HCT116 (cell line): Measurements from ENCODE around the gene ARHGEF3. TPM values are rescaled to one million over a fixed set of nuclear protein-coding genes. Genes with fewer than 3 reads are reported as not detected.
A peak's percentile ranks its signal among the peaks of the same experiment; 100 is the strongest.

Experiments
- ATAC-seq: fragments of 200-7000 bp; cut with Tn5 transposase; 2 replicates; pipeline ENCODE4 v1.9.1; 2020; ENCODE audit warnings: mild to moderate bottlenecking, moderate library complexity
- BruUV-seq: library from RNA; stranded (reverse); fragments of 400-500 nt; replicated peaks from 2 replicates; lab custom pipeline; 2021; lab: Mats Ljungman, UMichigan
- CTCF ChIA-PET: fragments of 300-600 bp; sonication (Branson Sonifier 250); formaldehyde crosslinking; loops from one replicate; lab custom pipeline; 2021; ENCODE audit warnings: antibody characterized with exemption; lab: Charles Lee
- POLR2A ChIA-PET: fragments of 300-600, 350-600 bp; sonication (Branson Sonifier 250); formaldehyde crosslinking; loops from one replicate; lab custom pipeline; 2021; ENCODE audit warnings: antibody characterized with exemption; lab: Charles Lee
- RAD21 ChIA-PET, 2 experiments: fragments of 300-600 bp; sonication (Branson Sonifier 250); formaldehyde crosslinking; loops; one replicate each; lab custom pipeline; 2023; ENCODE audit warnings: low total read pairs in 2 of 2; ENCODE audit not compliant: uncharacterized antibody in 2 of 2, unreplicated experiment in 2 of 2, low non-redundant PET in 1 of 2; lab: Charles Lee
- DNase-seq: peaks from one replicate; pipeline ENCODE4 v3.0.0-alpha.2; 2010; ENCODE audit warnings: low read depth, low spot score
- H2AFZ ChIP-seq: fragments of 200-600 bp; shearing (Covaris generic), sonication (generic); 2 replicates; pipeline ENCODE4 v1.6.1; 2017; ENCODE audit warnings: low read depth, mixed run types, mixed read lengths, antibody characterized with exemption, low read length; ENCODE audit not compliant: poor library complexity, severe bottlenecking
- H3K27ac ChIP-seq: 2 replicates; pipeline ENCODE4 v1.5.1; 2012; ENCODE audit warnings: low read depth, low read length
- H3K27me3 ChIP-seq: fragments of 200-600 bp; sonication (generic); 2 replicates; pipeline ENCODE4 v1.6.1; 2016; ENCODE audit warnings: mixed run types, low read length, mixed read lengths; ENCODE audit not compliant: insufficient read depth
- H3K36me3 ChIP-seq, 2 experiments: fragments of 200-500 bp in 1 of 2; fragments of 200-600 bp in 1 of 2; sonication (Bioruptor generic) in 1 of 2; sonication (generic) in 1 of 2; 2 replicates each; pipeline versions ENCODE4 v1.5.1 to v1.6.1; 2014 to 2016; ENCODE audit warnings: low read length in 2 of 2, inconsistent platforms in 1 of 2, mixed read lengths in 1 of 2, mixed run types in 1 of 2; ENCODE audit not compliant: insufficient read depth in 2 of 2, control insufficient read depth in 1 of 2
- H3K4me1 ChIP-seq, 2 experiments: fragments of 200-600 bp in 1 of 2; sonication (generic) in 1 of 2; 2 replicates each; pipeline versions ENCODE4 v1.5.1 to v1.6.1; 2012 to 2017; ENCODE audit warnings: low read length in 2 of 2, inconsistent platforms in 1 of 2, mild to moderate bottlenecking in 1 of 2, mixed read lengths in 1 of 2, mixed run types in 1 of 2, moderate library complexity in 1 of 2; ENCODE audit not compliant: insufficient read depth in 2 of 2, control insufficient read depth in 1 of 2
- H3K4me2 ChIP-seq: fragments of 200-600 bp; sonication (generic); 2 replicates; pipeline ENCODE4 v1.6.1; 2017; ENCODE audit warnings: mixed run types, low read length, mixed read lengths
- H3K4me3 ChIP-seq, 2 experiments: fragments of 200-600 bp in 1 of 2; sonication (generic) in 1 of 2; replicated peaks in 1 of 2; 2 replicates each; pipeline ENCODE4 v1.5.1; 2011 to 2016; ENCODE audit warnings: low read length in 2 of 2, control low read depth in 1 of 2, low read depth in 1 of 2, mild to moderate bottlenecking in 1 of 2, mixed read lengths in 1 of 2, mixed run types in 1 of 2
- H3K79me2 ChIP-seq: fragments of 200-600 bp; sonication (generic); 2 replicates; pipeline ENCODE4 v1.6.1; 2017; ENCODE audit warnings: mild to moderate bottlenecking, mixed run types, low read length, moderate library complexity, mixed read lengths; ENCODE audit not compliant: insufficient read depth
- H3K9ac ChIP-seq: fragments of 200-600 bp; sonication (generic); 2 replicates; pipeline ENCODE4 v1.6.1; 2016; ENCODE audit warnings: low read length, mixed read lengths
- H3K9me2 ChIP-seq: fragments of 200-600 bp; sonication (generic), shearing (Covaris generic); 2 replicates; pipeline ENCODE4 v1.6.1; 2017; ENCODE audit warnings: mixed run types, mild to moderate bottlenecking, moderate library complexity; ENCODE audit not compliant: insufficient read depth
- H3K9me3 ChIP-seq, 2 experiments: fragments of 200-500 bp in 1 of 2; fragments of 200-600 bp in 1 of 2; sonication (Bioruptor generic) in 1 of 2; sonication (generic) in 1 of 2; 2 replicates each; pipeline ENCODE4 v1.6.1; 2014 to 2017; ENCODE audit warnings: low read length in 2 of 2, mixed read lengths in 2 of 2, inconsistent platforms in 1 of 2, low read depth in 1 of 2, mild to moderate bottlenecking in 1 of 2, mixed run types in 1 of 2, moderate library complexity in 1 of 2; ENCODE audit not compliant: control insufficient read depth in 1 of 2, insufficient read depth in 1 of 2
- H4K20me1 ChIP-seq: fragments of 200-600 bp; sonication (generic), shearing (Covaris generic); 2 replicates; pipeline ENCODE4 v1.6.1; 2017; ENCODE audit warnings: mixed run types, mild to moderate bottlenecking, moderate library complexity; ENCODE audit not compliant: insufficient read depth
- CBX3 ChIP-seq: IDR thresholded peaks from 2 replicates; pipeline ENCODE4 v1.6.1; 2012; ENCODE audit warnings: low read depth
- ELF1 ChIP-seq: IDR thresholded peaks from 2 replicates; pipeline ENCODE4 v1.6.1; 2012; ENCODE audit warnings: low read depth, borderline replicate concordance
- EZH2 ChIP-seq: fragments of 200-600 bp; sonication (generic); IDR thresholded peaks from 2 replicates; pipeline ENCODE4 v1.6.1; 2017; ENCODE audit warnings: antibody characterized with exemption, mixed run types
- EZH2phosphoT487 ChIP-seq: fragments of 200-600 bp; IDR thresholded peaks from 2 replicates; pipeline ENCODE4 v1.6.1; 2018; ENCODE audit warnings: antibody characterized with exemption, borderline replicate concordance
- FOSL1 ChIP-seq: IDR thresholded peaks from 2 replicates; pipeline ENCODE4 v1.6.1; 2012; ENCODE audit warnings: low read depth
- JUND ChIP-seq: IDR thresholded peaks from 2 replicates; pipeline ENCODE4 v1.6.1; 2012
- POLR2AphosphoS5 ChIP-seq: IDR thresholded peaks from 2 replicates; pipeline ENCODE4 v1.6.1; 2011; ENCODE audit warnings: mild to moderate bottlenecking, low read depth, low read length, moderate library complexity
- SIN3A ChIP-seq: IDR thresholded peaks from 2 replicates; pipeline ENCODE4 v1.6.1; 2012; ENCODE audit warnings: low read depth
- SP1 ChIP-seq: IDR thresholded peaks from 2 replicates; pipeline ENCODE4 v1.6.1; 2012; ENCODE audit warnings: low read depth
- SRF ChIP-seq: IDR thresholded peaks from 2 replicates; pipeline ENCODE4 v1.6.1; 2012; ENCODE audit warnings: low read depth
- YY1 ChIP-seq: IDR thresholded peaks from 2 replicates; pipeline ENCODE4 v1.6.1; 2011; ENCODE audit warnings: low read length, low read depth, moderate library complexity, mild to moderate bottlenecking; ENCODE audit not compliant: insufficient replicate concordance; ENCODE audit errors: extremely low read depth
- ZFX ChIP-seq: fragments of 450-650 bp; IDR thresholded peaks from 2 replicates; pipeline ENCODE4 v1.6.1; 2017
- ZNF274 ChIP-seq: fragments of 200-500 bp; sonication (Bioruptor generic); IDR thresholded peaks from 2 replicates; pipeline ENCODE4 v1.6.1; 2014; ENCODE audit warnings: mild to moderate bottlenecking, low read depth, low read length, inconsistent platforms
- intact Hi-C: fragments of 100-400 bp; cut with micrococcal nuclease; formaldehyde crosslinking; loops from 2 replicates; pipeline ENCODE4 v1.10.0; 2022
- total RNA-seq: library from RNA; stranded (reverse); gene quantifications from one replicate; pipeline ENCODE4 v1.2.1, GENCODE V29; 2021; ENCODE audit not compliant: unreplicated experiment
- TF ChIP-seq, protein P1 (sequence below): IDR thresholded peaks from 2 replicates; pipeline ENCODE4 v1.6.1; 2012
- TF ChIP-seq, protein P2 (sequence below): IDR thresholded peaks from 2 replicates; pipeline ENCODE4 v1.6.1; 2012; ENCODE audit warnings: low read depth
- TF ChIP-seq, protein P3 (sequence below): IDR thresholded peaks from 2 replicates; pipeline ENCODE4 v1.6.1; 2012

ARHGEF3 gene
- total RNA-seq, 1 experiment from 2014 or later, result 18.1 TPM

DNA sequence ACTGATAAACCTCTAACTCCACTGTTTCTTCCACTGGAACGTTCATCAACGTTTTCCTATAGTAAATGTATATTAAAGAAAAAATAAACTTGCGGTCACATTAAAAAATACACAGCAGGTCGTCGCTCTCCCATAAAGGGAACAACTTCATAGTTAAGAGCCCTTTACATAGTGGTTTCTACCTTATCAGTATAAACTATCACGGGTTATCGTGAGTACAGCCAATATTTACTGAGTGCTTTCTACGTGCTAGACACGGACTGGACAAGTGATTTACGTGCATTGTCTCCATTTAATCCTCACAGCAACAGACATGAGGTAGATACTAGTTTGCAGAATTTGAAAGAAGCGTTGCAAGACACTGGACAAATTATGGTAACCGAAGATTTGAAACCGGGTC lies 117.7 kb downstream of the ARHGEF3 start:
- no peak overlapping the region for H2AFZ ChIP-seq
- H3K36me3 ChIP-seq, result 0 out of 4 replicates have a peak, but pooled peaks cover 0 to 3% of the 10 kb centered on the region in 2 experiments
- DNase-seq (no peak), ATAC-seq (no peak)
- RAD21 ChIA-PET, result no interaction called here
- H3K4me2 ChIP-seq, result no peak overlapping the region
- no peaks in the 10 kb centered on the region for H3K27me3 ChIP-seq
- no peak overlapping the region for H3K4me3 ChIP-seq
- H3K9me3 ChIP-seq, result peaks cover 0 to 12% of the 10 kb centered on the region in 2 experiments; a peak in 1 of 4 replicates
- intact Hi-C loops, result no loop called here
- no peak overlapping the region for H3K27ac ChIP-seq
- POLR2A ChIA-PET, result no interaction called here
- TF ChIP-seq POLR2AphosphoS5 (no peak), SP1 (no peak)
- no peak overlapping the region for H3K9ac ChIP-seq
- 0 out of 2 replicates have a peak, but pooled peaks cover 2% of the 10 kb centered on the region for H3K9me2 ChIP-seq
- peaks cover 6 to 15% of the 10 kb centered on the region in 2 experiments for H3K4me1 ChIP-seq
- H4K20me1 ChIP-seq, result no peaks in the 10 kb centered on the region
- no TSS peak for BruUV-seq
- H3K79me2 ChIP-seq, result peaks cover 36% of the 10 kb centered on the region
- CTCF ChIA-PET, result no interaction called here

DNA sequence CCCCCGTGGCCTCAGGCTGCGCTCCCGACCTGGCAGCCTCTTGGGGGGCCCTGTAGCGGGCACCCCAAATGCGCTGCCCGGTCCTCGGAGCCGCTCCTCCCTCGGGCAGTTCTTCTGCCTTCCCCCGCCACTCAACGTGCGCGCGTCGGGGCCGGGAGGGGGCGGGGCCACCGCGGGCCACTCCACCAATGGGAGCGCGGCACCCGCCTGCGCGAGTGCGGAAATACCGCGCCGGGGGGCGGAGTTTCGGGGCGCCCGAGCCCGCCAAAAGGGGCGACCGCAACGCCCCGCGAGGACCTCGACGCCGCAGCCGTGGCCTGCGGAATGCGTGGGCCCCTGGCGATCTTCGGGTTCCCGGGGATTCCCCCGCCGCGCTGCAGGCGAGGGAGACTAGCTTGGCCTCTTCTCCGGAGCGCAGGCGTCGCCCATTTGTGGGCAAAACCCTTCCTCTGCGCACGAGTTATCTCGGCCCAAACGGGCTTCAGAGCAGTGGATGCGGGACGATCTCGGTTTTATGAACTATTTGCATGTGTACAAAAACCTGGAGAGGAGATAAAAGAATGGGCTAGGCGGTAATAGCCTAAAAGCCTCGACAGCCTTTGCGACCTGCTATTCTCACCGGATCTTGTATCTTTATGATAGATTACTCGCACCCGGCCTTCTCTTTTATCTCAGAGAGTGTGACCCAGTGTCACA lies 118.5 kb downstream of the ARHGEF3 start, which contains the start of gene TASOR:
Gene TASOR (minus strand): TSS at position 144 of the 696 bp plus-strand sequence. CDS start 259 bp downstream, outside the sequence.
- peak; percentile 88 for ATAC-seq
- H3K9ac ChIP-seq, result peak within 1 kb of the TSS; percentile 84
- H3K9me2 ChIP-seq, result 0 out of 2 replicates have a peak, but pooled peaks cover 2% of the 10 kb centered on the region
- peak within 1 kb of the TSS; percentile 74 for H3K4me2 ChIP-seq
- peak within 1 kb of the TSS; percentile 98 for H3K27ac ChIP-seq
- H2AFZ ChIP-seq, result peak within 1 kb of the TSS; percentile 64
- no peak for DNase-seq
- peak within 1 kb of the TSS; percentile 63 to 66 for H3K4me3 ChIP-seq
- peaks cover 0 to 12% of the 10 kb centered on the region in 2 experiments; a peak in 1 of 4 replicates for H3K9me3 ChIP-seq
- 0 out of 4 replicates have a peak, but pooled peaks cover 0 to 3% of the 10 kb centered on the region in 2 experiments for H3K36me3 ChIP-seq
- ChIA-PET POLR2A (interaction anchor here (1.3 to 1.4 kb wide), 2 partner anchors 10 to 15 kb away, joined by 3 to 8 read pairs; no protein-coding TSS in a partner anchor), RAD21 (interaction anchor here in 1 of 2 experiments (0.6 kb wide), 1 partner anchor 135 kb away, joined by 3 read pairs; no protein-coding TSS in a partner anchor), CTCF (interaction anchor here (0.6 to 0.8 kb wide), 2 partner anchors 19 to 116 kb away, joined by 3 read pairs; no protein-coding TSS in a partner anchor)
- no peaks in the 10 kb centered on the region for H3K27me3 ChIP-seq
- peaks cover 41% of the 10 kb centered on the region for H3K79me2 ChIP-seq
- BruUV-seq, result no TSS peak
- H4K20me1 ChIP-seq, result no peaks in the 10 kb centered on the region
- intact Hi-C loops, result no loop called here
- H3K4me1 ChIP-seq, result peaks cover 6 to 15% of the 10 kb centered on the region in 2 experiments
- TF ChIP-seq SRF (no peak), SIN3A (no peak), POLR2AphosphoS5 (peak; percentile 84), YY1 (no peak), EZH2phosphoT487 (no peak), ZNF274 (no peak), ZFX (no peak), CBX3 (peak; percentile 99), FOSL1 (no peak), EZH2 (no peak), ELF1 (peak; percentile 63), SP1 (peak; percentile 55), JUND (no peak)
- TF ChIP-seq, protein P1, sequence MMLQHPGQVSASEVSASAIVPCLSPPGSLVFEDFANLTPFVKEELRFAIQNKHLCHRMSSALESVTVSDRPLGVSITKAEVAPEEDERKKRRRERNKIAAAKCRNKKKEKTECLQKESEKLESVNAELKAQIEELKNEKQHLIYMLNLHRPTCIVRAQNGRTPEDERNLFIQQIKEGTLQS, result no peak
- TF ChIP-seq, protein P2, sequence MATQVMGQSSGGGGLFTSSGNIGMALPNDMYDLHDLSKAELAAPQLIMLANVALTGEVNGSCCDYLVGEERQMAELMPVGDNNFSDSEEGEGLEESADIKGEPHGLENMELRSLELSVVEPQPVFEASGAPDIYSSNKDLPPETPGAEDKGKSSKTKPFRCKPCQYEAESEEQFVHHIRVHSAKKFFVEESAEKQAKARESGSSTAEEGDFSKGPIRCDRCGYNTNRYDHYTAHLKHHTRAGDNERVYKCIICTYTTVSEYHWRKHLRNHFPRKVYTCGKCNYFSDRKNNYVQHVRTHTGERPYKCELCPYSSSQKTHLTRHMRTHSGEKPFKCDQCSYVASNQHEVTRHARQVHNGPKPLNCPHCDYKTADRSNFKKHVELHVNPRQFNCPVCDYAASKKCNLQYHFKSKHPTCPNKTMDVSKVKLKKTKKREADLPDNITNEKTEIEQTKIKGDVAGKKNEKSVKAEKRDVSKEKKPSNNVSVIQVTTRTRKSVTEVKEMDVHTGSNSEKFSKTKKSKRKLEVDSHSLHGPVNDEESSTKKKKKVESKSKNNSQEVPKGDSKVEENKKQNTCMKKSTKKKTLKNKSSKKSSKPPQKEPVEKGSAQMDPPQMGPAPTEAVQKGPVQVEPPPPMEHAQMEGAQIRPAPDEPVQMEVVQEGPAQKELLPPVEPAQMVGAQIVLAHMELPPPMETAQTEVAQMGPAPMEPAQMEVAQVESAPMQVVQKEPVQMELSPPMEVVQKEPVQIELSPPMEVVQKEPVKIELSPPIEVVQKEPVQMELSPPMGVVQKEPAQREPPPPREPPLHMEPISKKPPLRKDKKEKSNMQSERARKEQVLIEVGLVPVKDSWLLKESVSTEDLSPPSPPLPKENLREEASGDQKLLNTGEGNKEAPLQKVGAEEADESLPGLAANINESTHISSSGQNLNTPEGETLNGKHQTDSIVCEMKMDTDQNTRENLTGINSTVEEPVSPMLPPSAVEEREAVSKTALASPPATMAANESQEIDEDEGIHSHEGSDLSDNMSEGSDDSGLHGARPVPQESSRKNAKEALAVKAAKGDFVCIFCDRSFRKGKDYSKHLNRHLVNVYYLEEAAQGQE, result no peak
- TF ChIP-seq, protein P3, sequence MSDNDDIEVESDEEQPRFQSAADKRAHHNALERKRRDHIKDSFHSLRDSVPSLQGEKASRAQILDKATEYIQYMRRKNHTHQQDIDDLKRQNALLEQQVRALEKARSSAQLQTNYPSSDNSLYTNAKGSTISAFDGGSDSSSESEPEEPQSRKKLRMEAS, result peak; percentile 99
